ENCODE measurements around the gene LIPG. TPM values are rescaled to one million over a fixed set of nuclear protein-coding genes. Genes with fewer than 3 reads are reported as not detected.

LIPG gene
- total RNA-seq, 4 donors from 2014 or later, result 230 to 981 (median 515) TPM

- TF ChIP-seq POLR2A (IDR thresholded peaks at IDR 0.05) (no peak), CTCF (IDR thresholded peaks at IDR 0.05) (no peak)
- WGBS, 2 donors, result 39 to 40% methylated on average over 1 of the region's 1 CpG
- no peaks in the 10 kb centered on the region for H3K9me3 ChIP-seq
- H3K27ac ChIP-seq, result no peak overlapping the region
- DNase-seq, result no peak
- no peaks in the 10 kb centered on the region for H3K27me3 ChIP-seq
- H3K4me1 ChIP-seq, result peaks cover 0 to 10% of the 10 kb centered on the region in 2 donors
- no peak overlapping the region for H3K4me3 ChIP-seq (replicated peaks in 1 of 3)
- no peaks in the 10 kb centered on the region for H3K36me3 ChIP-seq
- intact Hi-C loops (cut with DNase I), result no loop called here
Measured at GRCh38 chr18:49547701-49548100, 14.2 kb upstream of the LIPG start.

DNA sequence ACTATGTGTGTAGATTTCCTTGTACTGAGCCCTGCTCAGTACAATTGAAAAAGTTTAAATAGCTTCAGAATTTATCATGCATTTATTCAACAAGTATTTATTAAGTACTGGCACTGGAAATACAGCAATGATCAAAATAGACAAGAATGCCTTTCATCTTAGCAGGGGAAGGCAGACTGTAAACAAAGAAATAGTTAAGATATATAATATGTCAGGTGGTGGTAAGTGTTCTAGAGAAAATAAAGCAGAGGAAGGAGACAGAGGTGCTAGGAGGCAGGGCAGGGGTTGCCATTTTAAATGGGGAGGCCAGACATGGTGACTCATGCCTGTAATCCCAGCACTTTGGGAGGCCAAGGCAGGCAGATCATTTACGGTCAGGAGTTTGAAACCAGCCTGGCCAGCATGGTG is 13.6 kb upstream of the LIPG start:
- TF ChIP-seq CTCF (IDR thresholded peaks at IDR 0.05) (no peak), POLR2A (IDR thresholded peaks at IDR 0.05) (no peak)
- no peaks in the 10 kb centered on the region for H3K9me3 ChIP-seq
- intact Hi-C loops (cut with DNase I), result no loop called here
- no peak for DNase-seq
- H3K4me1 ChIP-seq, result peaks cover 0 to 11% of the 10 kb centered on the region in 2 donors
- no peak overlapping the region for H3K27ac ChIP-seq
- no peaks in the 10 kb centered on the region for H3K27me3 ChIP-seq
- 94 to 96% methylated on average over 1 of the region's 1 CpG for WGBS, 2 donors
- no peaks in the 10 kb centered on the region for H3K36me3 ChIP-seq
- no peak overlapping the region for H3K4me3 ChIP-seq (replicated peaks in 1 of 3)

- H3K4me3 ChIP-seq (replicated peaks in 1 of 3), result no peak overlapping the region
- H3K27ac ChIP-seq, result no peak overlapping the region
- intact Hi-C loops (cut with DNase I), result no loop called here
- no peaks in the 10 kb centered on the region for H3K9me3 ChIP-seq
- H3K4me1 ChIP-seq, result peaks cover 0 to 11% of the 10 kb centered on the region in 2 donors
- TF ChIP-seq POLR2A (IDR thresholded peaks at IDR 0.05), result no peak
- DNase-seq, result no peak
- WGBS, 2 donors, result 85 to 98% methylated on average over 6 of the region's 6 CpGs
- no peaks in the 10 kb centered on the region for H3K36me3 ChIP-seq
- H3K27me3 ChIP-seq, result no peaks in the 10 kb centered on the region
Measured at GRCh38 chr18:49550621-49551339, 11.1 kb upstream of the LIPG start.

DNA sequence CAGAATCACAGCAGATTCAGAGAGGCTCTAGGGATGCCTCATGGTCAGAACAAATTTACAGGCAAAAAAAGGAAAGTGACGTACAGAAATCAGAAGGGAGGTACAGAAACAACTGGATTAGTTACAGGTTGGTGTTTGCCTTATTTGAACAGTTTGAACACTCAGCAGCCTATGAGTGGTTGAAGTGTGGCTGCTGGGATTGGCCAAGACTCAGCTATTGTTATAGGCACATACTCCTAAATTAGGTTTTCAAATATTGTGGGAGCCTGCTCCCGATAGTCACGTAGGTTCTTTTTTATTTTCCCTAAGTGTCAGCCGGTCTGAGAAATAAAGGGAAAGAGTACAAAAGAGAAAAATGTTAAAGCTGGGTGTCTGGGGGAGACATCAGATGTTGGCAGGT is 8.9 kb upstream of the LIPG start:
- Histone ChIP-seq H3K27me3 (no peaks in the 10 kb centered on the region), H3K27ac (peak overlapping the region in 1 of 3 donors; percentile 27), H3K9me3 (no peaks in the 10 kb centered on the region), H3K36me3 (no peaks in the 10 kb centered on the region), H3K4me1 (peaks cover 0 to 11% of the 10 kb centered on the region in 2 donors), H3K4me3 (replicated peaks in 1 of 3) (no peak overlapping the region)
- intact Hi-C loops (cut with DNase I), result no loop called here
- peak; percentile 31 to 39 for DNase-seq
- TF ChIP-seq CTCF (IDR thresholded peaks at IDR 0.05) (no peak), POLR2A (IDR thresholded peaks at IDR 0.05) (peak in 1 of 2 donors; percentile 53)
- 34 to 54% methylated on average over 4 of the region's 4 CpGs for WGBS, 2 donors

GRCh38 chr18:49555641-49556040 is 6.2 kb upstream of the LIPG start:
- Histone ChIP-seq H3K4me1 (peaks cover 12 to 17% of the 10 kb centered on the region in 2 donors), H3K9me3 (no peaks in the 10 kb centered on the region), H3K4me3 (replicated peaks in 1 of 3) (no peak overlapping the region), H3K36me3 (no peaks in the 10 kb centered on the region), H3K27me3 (no peaks in the 10 kb centered on the region), H3K27ac (no peak overlapping the region)
- TF ChIP-seq POLR2A (IDR thresholded peaks at IDR 0.05) (no peak), CTCF (IDR thresholded peaks at IDR 0.05) (no peak)
- WGBS, 2 donors, result 90 to 94% methylated on average over 4 of the region's 4 CpGs
- no peak for DNase-seq
- intact Hi-C loops (cut with DNase I), result no loop called here
